ENCODE results near the gene NMUR1.
"Not testable (repeated sequence)": the region's sequence is repeated elsewhere in the genome, so short reads cannot be mapped to it uniquely, and the experiment has no call there.

- not testable (repeated sequence) for TF ChIP-seq CTCF (IDR thresholded peaks at IDR 0.05; ENCODE audit: low read length); EZH2 (IDR thresholded peaks at IDR 0.05; ENCODE audit: borderline replicate concordance, low read length)
Observed at GRCh38 chr2:231570915-231571314, 40.7 kb upstream of the NMUR1 start.

Measured in OCI-LY1 (cell line).